Parathyroid adenoma (tissue), 2 donors: Measurements from ENCODE around the gene PCDHGA9.

Experiments used
- H2AFZ ChIP-seq: fragments of 300-600 bp; sonication (generic); one replicate; pipeline ENCODE4 v1.7.0; 2017; ENCODE audit warnings: antibody characterized with exemption, mild to moderate bottlenecking
- H3K27ac ChIP-seq: fragments of 300-600 bp; sonication (generic); one replicate; pipeline ENCODE4 v1.7.0; 2017
- H3K27me3 ChIP-seq: fragments of 300-600 bp; sonication (generic); one replicate; pipeline ENCODE4 v1.7.0; 2017; ENCODE audit warnings: low read length; ENCODE audit not compliant: control insufficient read depth, insufficient read depth
- H3K36me3 ChIP-seq: fragments of 300-600 bp; sonication (generic); one replicate; pipeline ENCODE4 v1.7.0; 2017; ENCODE audit warnings: low read length; ENCODE audit not compliant: control insufficient read depth, insufficient read depth
- H3K4me1 ChIP-seq: fragments of 300-600 bp; sonication (generic); one replicate; pipeline ENCODE4 v1.7.0; 2017; ENCODE audit warnings: control low read depth
- H3K4me2 ChIP-seq: fragments of 300-600 bp; sonication (generic); one replicate; pipeline ENCODE4 v1.7.0; 2017; ENCODE audit warnings: low read length
- H3K4me3 ChIP-seq: fragments of 300-600 bp; sonication (generic); one replicate; pipeline ENCODE4 v1.7.0; 2017; ENCODE audit warnings: low read depth, low read length
- H3K79me2 ChIP-seq: fragments of 300-600 bp; sonication (generic); one replicate; pipeline ENCODE4 v1.7.0; 2017; ENCODE audit warnings: control low read depth
- H3K9ac ChIP-seq: fragments of 300-600 bp; sonication (generic); one replicate; pipeline ENCODE4 v1.7.0; 2017; ENCODE audit warnings: mild to moderate bottlenecking
- H3K9me3 ChIP-seq: fragments of 300-600 bp; sonication (generic); one replicate; pipeline ENCODE4 v1.7.0; 2017; ENCODE audit warnings: low read length; ENCODE audit not compliant: control insufficient read depth
- TF ChIP-seq, protein P1 (sequence below): fragments of 300-600 bp; sonication (generic); IDR thresholded peaks from one replicate; pipeline ENCODE4 v1.7.0; 2017; ENCODE audit warnings: antibody characterized with exemption, mild to moderate bottlenecking
- donor health status: primary hyperparathyroidism.

PCDHGA9 gene

GRCh38 chr5:141363952-141364660 lies 38.5 kb upstream of the PCDHGA9 start, which contains the start of gene PCDHGA5:
PCDHGA5 (plus strand) TSS chr5:141364162; CDS start chr5:141364331, 169 bp downstream.
- H3K9me3 ChIP-seq = no peaks in the 10 kb centered on the region

GRCh38 chr5:141366016-141366896 lies 36.3 kb upstream of the PCDHGA9 start:
- Histone ChIP-seq H3K36me3 (peaks cover 2% of the 10 kb centered on the region), H3K27ac (no peak overlapping the region), H3K79me2 (no peaks in the 10 kb centered on the region), H2AFZ (no peak overlapping the region), H3K27me3 (no peaks in the 10 kb centered on the region), H3K4me3 (no peak overlapping the region), H3K4me1 (no peaks in the 10 kb centered on the region), H3K9me3 (peaks cover 5% of the 10 kb centered on the region), H3K9ac (no peak overlapping the region), H3K4me2 (no peak overlapping the region)
- TF ChIP-seq, protein P1, sequence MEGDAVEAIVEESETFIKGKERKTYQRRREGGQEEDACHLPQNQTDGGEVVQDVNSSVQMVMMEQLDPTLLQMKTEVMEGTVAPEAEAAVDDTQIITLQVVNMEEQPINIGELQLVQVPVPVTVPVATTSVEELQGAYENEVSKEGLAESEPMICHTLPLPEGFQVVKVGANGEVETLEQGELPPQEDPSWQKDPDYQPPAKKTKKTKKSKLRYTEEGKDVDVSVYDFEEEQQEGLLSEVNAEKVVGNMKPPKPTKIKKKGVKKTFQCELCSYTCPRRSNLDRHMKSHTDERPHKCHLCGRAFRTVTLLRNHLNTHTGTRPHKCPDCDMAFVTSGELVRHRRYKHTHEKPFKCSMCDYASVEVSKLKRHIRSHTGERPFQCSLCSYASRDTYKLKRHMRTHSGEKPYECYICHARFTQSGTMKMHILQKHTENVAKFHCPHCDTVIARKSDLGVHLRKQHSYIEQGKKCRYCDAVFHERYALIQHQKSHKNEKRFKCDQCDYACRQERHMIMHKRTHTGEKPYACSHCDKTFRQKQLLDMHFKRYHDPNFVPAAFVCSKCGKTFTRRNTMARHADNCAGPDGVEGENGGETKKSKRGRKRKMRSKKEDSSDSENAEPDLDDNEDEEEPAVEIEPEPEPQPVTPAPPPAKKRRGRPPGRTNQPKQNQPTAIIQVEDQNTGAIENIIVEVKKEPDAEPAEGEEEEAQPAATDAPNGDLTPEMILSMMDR = no peak

More at GRCh38 chr5:141363952-141364660, 38.5 kb upstream of the PCDHGA9 start, which contains the start of gene PCDHGA5:
- peak within 1 kb of the TSS; percentile 7 for H2AFZ ChIP-seq
- no peaks in the 10 kb centered on the region for H3K27me3 ChIP-seq
- no peak within 1 kb of the TSS for H3K27ac ChIP-seq
- no peak within 1 kb of the TSS for H3K4me3 ChIP-seq
- H3K9ac ChIP-seq = no peak within 1 kb of the TSS
- peaks cover 2% of the 10 kb centered on the region for H3K36me3 ChIP-seq
- no peaks in the 10 kb centered on the region for H3K79me2 ChIP-seq
- no peak within 1 kb of the TSS for H3K4me2 ChIP-seq
- TF ChIP-seq, protein P1 = peak; percentile 15
- no peaks in the 10 kb centered on the region for H3K4me1 ChIP-seq

GRCh38 chr5:141369994-141370848 lies 32.4 kb upstream of the PCDHGA9 start, which contains the start of gene PCDHGB3:
PCDHGB3 (plus strand) TSS chr5:141370242; CDS start chr5:141370395, 153 bp downstream.
- Histone ChIP-seq H3K79me2 (no peaks in the 10 kb centered on the region), H3K27ac (peak within 1 kb of the TSS; percentile 30), H3K4me3 (no peak within 1 kb of the TSS), H3K4me1 (no peaks in the 10 kb centered on the region), H3K27me3 (no peaks in the 10 kb centered on the region), H3K36me3 (no peaks in the 10 kb centered on the region), H3K9ac (no peak within 1 kb of the TSS), H3K4me2 (no peak within 1 kb of the TSS), H3K9me3 (peaks cover 13% of the 10 kb centered on the region), H2AFZ (peak within 1 kb of the TSS; percentile 48)
- TF ChIP-seq, protein P1 = peak; percentile 46

DNA sequence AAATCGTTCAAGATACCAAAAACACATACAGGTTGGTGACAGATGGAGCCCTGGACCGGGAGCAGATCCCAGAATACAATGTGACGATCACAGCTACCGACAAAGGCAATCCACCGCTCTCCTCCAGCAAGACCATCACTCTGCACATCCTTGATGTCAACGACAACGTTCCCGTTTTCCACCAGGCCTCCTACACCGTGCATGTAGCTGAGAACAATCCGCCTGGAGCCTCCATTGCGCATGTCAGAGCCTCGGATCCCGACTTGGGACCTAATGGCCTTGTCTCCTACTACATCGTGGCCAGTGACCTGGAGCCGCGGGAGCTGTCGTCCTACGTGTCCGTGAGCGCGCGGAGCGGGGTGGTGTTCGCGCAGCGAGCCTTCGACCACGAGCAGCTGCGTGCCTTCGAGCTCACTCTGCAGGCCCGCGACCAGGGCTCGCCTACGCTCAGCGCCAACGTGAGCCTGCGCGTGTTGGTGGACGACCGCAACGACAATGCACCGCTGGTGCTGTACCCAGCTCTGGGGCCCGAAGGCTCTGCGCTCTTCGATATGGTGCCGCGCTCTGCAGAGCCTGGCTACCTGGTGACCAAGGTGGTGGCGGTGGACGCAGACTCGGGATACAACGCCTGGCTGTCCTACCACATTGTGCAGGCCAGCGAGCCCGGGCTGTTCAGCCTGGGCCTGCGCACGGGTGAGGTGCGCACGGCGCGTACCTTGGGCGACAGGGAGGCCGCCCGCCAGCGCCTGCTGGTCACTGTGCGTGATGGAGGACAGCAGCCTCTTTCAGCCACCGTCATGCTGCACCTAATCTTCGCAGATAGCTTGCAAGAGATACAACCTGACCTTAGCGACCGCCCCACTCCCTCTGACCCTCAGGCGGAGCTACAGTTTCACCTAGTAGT lies 30.8 kb upstream of the PCDHGA9 start:
- Histone ChIP-seq H3K9ac (no peak overlapping the region), H3K27me3 (no peaks in the 10 kb centered on the region), H3K4me1 (no peaks in the 10 kb centered on the region), H3K79me2 (no peaks in the 10 kb centered on the region), H3K9me3 (peaks cover 13% of the 10 kb centered on the region), H3K36me3 (no peaks in the 10 kb centered on the region), H3K4me3 (no peak overlapping the region), H2AFZ (no peak overlapping the region), H3K27ac (no peak overlapping the region), H3K4me2 (no peak overlapping the region)
- TF ChIP-seq, protein P1 = no peak
